GM12801 (cell line): Measurements from ENCODE around the gene DOCK9.

Experiments
- TF ChIP-seq, protein P1 (sequence below): IDR thresholded peaks from one replicate; pipeline ENCODE4 v1.5.1; 2011; ENCODE audit warnings: control low read depth; ENCODE audit not compliant: insufficient read length; ENCODE audit errors: extremely low read depth

DOCK9 gene

DNA sequence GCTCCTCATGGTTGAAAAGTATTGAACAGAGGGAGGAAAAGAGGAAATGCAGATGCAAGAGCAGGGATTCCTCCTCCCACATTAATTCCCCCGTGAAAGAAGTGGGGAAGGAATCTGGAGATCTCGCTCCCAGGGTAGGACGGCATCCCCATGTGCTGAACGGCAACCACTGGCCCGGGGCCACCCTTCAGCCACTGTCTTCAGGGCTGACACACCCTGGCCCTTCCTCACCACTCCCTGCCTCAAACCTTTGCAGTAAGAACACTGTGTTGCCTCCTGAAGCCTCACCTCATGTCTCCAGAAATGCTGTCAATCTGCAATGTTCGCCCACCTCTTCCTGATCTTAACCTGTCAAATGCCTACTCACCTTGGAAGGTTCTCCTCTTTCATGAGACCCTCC, 10.9 kb upstream of the DOCK9 start:
- TF ChIP-seq, protein P1, sequence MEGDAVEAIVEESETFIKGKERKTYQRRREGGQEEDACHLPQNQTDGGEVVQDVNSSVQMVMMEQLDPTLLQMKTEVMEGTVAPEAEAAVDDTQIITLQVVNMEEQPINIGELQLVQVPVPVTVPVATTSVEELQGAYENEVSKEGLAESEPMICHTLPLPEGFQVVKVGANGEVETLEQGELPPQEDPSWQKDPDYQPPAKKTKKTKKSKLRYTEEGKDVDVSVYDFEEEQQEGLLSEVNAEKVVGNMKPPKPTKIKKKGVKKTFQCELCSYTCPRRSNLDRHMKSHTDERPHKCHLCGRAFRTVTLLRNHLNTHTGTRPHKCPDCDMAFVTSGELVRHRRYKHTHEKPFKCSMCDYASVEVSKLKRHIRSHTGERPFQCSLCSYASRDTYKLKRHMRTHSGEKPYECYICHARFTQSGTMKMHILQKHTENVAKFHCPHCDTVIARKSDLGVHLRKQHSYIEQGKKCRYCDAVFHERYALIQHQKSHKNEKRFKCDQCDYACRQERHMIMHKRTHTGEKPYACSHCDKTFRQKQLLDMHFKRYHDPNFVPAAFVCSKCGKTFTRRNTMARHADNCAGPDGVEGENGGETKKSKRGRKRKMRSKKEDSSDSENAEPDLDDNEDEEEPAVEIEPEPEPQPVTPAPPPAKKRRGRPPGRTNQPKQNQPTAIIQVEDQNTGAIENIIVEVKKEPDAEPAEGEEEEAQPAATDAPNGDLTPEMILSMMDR = no peak

DNA sequence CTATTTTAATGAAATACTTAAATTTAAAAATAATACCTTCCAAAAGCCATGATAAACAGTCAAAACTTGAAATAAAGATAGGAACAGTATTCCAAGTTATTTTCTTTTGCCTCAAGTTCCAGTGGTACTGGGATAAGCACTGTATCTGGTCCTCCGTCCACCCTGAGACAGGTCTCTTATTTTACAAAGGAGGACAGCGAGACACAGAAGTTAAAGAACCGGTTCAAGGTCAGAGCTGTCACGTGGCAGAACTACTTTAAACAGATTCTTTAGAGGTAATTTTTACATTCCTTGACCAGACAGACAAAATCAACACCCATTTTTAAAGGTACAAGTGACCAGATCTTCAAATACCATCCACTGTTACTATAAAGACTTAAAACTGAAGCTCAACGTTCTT, 10.4 kb upstream of the DOCK9 start:
- TF ChIP-seq, protein P1 = no peak

DNA sequence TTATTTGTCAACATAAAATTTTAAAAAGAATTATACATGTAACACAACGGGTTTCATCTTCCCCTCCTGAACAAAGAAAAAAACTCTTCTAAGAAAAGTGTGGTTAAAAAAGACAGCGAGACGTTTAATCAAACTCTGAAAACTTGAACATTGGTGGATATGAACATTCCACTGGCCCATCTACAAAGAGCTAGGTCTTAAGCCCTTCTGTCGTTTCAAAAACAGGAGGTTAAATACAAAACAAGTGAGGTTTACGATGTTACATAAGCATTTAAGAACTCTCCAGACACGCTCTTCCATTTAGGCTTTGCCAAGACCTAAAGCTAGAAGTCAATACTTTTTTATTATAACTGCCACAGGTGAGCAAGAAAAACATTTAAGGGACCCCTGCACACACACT, 9.4 kb upstream of the DOCK9 start:
- TF ChIP-seq, protein P1 = no peak

DNA sequence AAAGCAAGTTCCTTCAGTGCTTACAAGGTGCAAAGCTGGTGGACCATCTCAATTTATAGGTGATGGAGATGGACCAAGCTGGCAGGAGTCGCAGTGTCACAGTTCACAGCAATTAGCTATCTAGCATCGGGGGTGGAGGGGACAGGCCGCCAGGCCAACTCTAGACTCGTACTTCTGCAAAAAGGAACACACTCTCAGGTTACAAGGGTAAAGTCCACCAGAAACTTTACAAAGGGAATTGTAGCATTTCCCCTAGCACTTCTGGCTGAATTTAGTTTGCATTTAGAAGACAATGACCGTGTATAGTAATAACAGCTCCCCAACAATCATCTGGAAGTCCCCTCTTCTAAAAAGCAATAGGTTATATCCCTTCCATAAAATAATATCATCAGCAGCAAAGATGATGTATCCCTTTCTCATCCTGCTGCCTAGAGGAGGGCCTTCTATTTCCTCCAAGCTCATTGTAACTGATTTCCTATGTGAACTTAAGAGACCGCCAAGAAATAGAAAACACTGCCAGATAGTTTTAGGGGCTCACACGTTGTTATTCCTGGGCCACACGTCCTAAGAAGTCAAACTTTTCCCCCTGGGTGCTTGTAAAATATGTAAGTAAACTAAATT, 8.5 kb upstream of the DOCK9 start:
- TF ChIP-seq, protein P1 = no peak

DNA sequence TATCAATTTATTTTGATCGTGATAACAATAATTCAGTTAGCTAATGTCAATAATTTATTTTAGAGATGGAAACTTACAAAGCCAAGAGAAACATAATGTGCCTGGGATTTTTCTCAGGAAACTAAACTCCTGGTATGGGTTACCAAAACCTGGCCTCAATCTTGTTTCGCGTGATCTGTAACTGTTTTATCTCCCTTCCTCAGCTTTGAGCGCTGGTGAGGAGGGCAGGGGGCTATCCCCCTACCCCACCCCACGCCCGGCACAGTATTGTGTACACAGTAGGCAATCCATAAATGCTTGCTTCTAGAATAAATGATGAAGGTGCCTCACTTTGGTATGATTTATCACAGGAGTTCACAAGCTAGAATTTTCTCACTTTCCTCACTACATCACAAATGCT, 7.7 kb upstream of the DOCK9 start:
- TF ChIP-seq, protein P1 = no peak

DNA sequence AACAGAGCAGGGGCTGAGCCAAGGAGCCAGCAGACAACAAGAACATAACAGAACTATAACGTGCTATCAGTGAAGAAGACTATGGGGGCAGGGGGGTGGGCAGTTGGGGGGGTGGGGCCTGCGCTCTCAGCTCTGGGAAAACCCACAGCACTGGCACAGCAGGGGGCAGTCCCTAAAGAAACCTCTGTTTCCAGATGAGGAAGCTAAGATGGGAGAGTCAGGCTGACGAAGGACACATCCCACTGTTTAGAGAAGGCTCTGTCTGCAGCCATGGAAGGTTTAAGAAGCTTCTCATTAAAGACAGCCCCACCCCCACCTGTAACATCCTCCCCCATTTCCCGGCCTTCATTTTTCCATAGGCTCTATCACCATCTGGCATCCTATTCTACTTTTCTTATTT, 7.1 kb upstream of the DOCK9 start:
- TF ChIP-seq, protein P1 = no peak

DNA sequence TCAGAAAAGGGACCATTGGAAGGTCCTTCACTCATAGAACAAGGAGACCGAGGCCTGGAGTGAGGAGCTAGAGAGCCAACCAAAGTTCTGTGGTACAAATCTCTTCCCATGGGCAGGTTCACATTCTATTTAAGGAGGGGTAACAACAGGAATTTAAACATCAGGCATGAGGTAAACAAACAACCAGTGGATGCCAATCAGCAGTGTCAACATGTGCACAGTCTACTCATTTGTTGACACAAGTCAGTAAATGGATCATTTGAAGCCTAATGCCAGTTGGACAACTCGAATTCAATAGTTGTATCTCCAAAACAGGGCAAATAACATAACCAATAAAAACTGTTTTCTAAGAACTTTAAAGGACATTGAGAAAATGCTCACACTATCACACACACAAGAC, 6.3 kb upstream of the DOCK9 start:
- TF ChIP-seq, protein P1 = no peak

DNA sequence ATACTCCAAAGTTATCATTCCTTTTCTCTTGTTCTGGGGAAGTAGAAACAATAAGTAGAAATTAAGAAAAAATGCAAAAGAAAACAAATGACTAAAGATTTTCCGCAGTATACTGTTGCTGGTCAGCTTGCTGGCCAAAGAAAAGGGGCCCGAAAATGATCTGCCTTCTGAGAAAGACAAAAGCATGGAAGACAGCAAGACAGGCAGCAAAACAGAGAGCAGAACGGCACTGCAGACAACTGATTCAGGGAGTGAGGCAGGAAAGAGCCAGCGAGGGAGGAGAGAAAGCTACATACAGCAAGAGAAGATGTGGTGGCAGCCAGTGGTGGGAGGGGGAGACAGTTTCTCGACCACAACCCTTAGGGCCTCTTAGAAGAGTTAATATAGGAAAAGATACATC, 5.3 kb upstream of the DOCK9 start:
- TF ChIP-seq, protein P1 = no peak
